ENCODE results near the gene LTBP1.

Gene LTBP1

GRCh38 chr2:33029926-33030325 is 83.2 kb downstream of the LTBP1 start:
- no peak overlapping the region for H3K4me2 ChIP-seq (ENCODE audit: low read length)
- DNase-seq, result no peak
- H3K36me3 ChIP-seq (ENCODE audit: control insufficient read depth, insufficient read depth, low read length), result no peaks in the 10 kb centered on the region
- H4K8ac ChIP-seq (ENCODE audit: low read depth, low read length), result no peak overlapping the region
- H3K18ac ChIP-seq (ENCODE audit: low read length), result no peak overlapping the region
- H2AK5ac ChIP-seq (ENCODE audit: low read length), result no peak overlapping the region
- no peak overlapping the region for H3K4ac ChIP-seq (ENCODE audit: low read depth, low read length)
- no peaks in the 10 kb centered on the region for H3K4me1 ChIP-seq (ENCODE audit: control insufficient read depth, low read depth, low read length)
- no CpG with 5 or more reads among the region's 4 CpGs for WGBS (ENCODE audit: extremely low coverage, insufficient coverage, low lambda C conversion rate)
- H3K9ac ChIP-seq (ENCODE audit: low read length), result no peak overlapping the region
- no peak overlapping the region for H3K27ac ChIP-seq (ENCODE audit: low read depth, low read length)
- H2BK120ac ChIP-seq (ENCODE audit: low read depth, low read length), result no peak overlapping the region
- H3K56ac ChIP-seq (ENCODE audit: low read length), result no peak overlapping the region
- H3K4me3 ChIP-seq (ENCODE audit: low read length), result no peak overlapping the region
- H3K79me2 ChIP-seq (ENCODE audit: control insufficient read depth, insufficient read depth, low read length), result no peaks in the 10 kb centered on the region
- no peaks in the 10 kb centered on the region for H3K27me3 ChIP-seq (ENCODE audit: insufficient read depth, low read length, poor library complexity)
- no peak overlapping the region for H4K5ac ChIP-seq (ENCODE audit: low read length)
- no peaks in the 10 kb centered on the region for H3K79me1 ChIP-seq (ENCODE audit: low read length)
- no peak overlapping the region for H3K23ac ChIP-seq (ENCODE audit: low read length)
- H2BK15ac ChIP-seq (replicated peaks; ENCODE audit: low read depth), result no peak overlapping the region
- H2BK5ac ChIP-seq (ENCODE audit: low read length), result no peak overlapping the region

DNA sequence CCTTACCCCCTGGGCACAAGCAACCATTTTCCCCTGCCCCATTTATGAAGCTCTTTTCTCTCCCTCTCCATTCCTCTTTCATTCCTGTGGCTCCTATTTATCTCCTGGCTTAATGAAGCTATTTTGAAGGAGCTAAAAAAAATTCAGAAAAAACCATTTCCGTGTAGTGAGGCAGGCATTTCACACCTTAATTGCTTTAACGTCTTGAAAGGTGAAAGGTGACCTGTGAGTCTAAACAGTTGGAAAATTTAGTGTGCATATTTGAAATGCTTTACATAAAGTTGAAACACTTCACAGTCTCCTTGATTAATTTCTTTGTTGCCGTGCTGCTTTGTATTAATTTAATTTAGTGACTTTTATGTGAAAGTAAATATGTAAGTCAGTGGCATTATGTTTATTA is 83.6 kb downstream of the LTBP1 start:
- no peak overlapping the region for H3K56ac ChIP-seq (ENCODE audit: low read length)
- H3K18ac ChIP-seq (ENCODE audit: low read length), result no peak overlapping the region
- H3K79me1 ChIP-seq (ENCODE audit: low read length), result no peaks in the 10 kb centered on the region
- H4K8ac ChIP-seq (ENCODE audit: low read depth, low read length), result no peak overlapping the region
- H3K4me1 ChIP-seq (ENCODE audit: control insufficient read depth, low read depth, low read length), result no peaks in the 10 kb centered on the region
- no CpG with 5 or more reads among the region's 3 CpGs for WGBS (ENCODE audit: extremely low coverage, insufficient coverage, low lambda C conversion rate)
- no peak overlapping the region for H3K4me2 ChIP-seq (ENCODE audit: low read length)
- H3K36me3 ChIP-seq (ENCODE audit: control insufficient read depth, insufficient read depth, low read length), result no peaks in the 10 kb centered on the region
- H3K9ac ChIP-seq (ENCODE audit: low read length), result no peak overlapping the region
- H3K27me3 ChIP-seq (ENCODE audit: insufficient read depth, low read length, poor library complexity), result no peaks in the 10 kb centered on the region
- H3K4ac ChIP-seq (ENCODE audit: low read depth, low read length), result no peak overlapping the region
- no peak overlapping the region for H2AK5ac ChIP-seq (ENCODE audit: low read length)
- H3K79me2 ChIP-seq (ENCODE audit: control insufficient read depth, insufficient read depth, low read length), result no peaks in the 10 kb centered on the region
- no peak overlapping the region for H3K23ac ChIP-seq (ENCODE audit: low read length)
- no peak overlapping the region for H2BK5ac ChIP-seq (ENCODE audit: low read length)
- no peak overlapping the region for H3K27ac ChIP-seq (ENCODE audit: low read depth, low read length)
- no peak overlapping the region for H4K5ac ChIP-seq (ENCODE audit: low read length)
- no peak overlapping the region for H2BK15ac ChIP-seq (replicated peaks; ENCODE audit: low read depth)
- H2BK120ac ChIP-seq (ENCODE audit: low read depth, low read length), result no peak overlapping the region
- no peak overlapping the region for H3K4me3 ChIP-seq (ENCODE audit: low read length)
- DNase-seq, result peak; percentile 42

DNA sequence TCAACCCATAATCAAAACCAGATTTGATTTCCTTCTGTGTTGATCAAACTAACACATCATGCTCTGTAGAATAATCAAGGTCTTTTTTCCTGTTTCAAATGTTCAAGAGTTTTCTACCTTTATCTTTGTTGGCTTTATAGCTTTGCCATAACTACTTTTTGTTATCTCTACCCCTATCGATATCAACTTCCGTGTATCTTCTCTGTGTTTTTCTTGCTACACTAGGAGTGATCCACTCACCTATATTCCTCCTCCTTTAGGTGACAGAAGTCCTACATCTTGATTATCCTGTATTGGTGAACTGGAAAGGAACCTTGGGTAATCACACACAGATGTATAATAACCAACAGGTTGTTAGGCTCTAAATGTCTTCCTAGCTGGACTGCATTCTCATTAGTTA is 85.5 kb downstream of the LTBP1 start:
- no peak overlapping the region for H3K18ac ChIP-seq (ENCODE audit: low read length)
- no peak overlapping the region for H2BK5ac ChIP-seq (ENCODE audit: low read length)
- no peak for DNase-seq
- H3K4me3 ChIP-seq (ENCODE audit: low read length), result no peak overlapping the region
- H3K9ac ChIP-seq (ENCODE audit: low read length), result no peak overlapping the region
- no peak overlapping the region for H3K23ac ChIP-seq (ENCODE audit: low read length)
- no peak overlapping the region for H3K4ac ChIP-seq (ENCODE audit: low read depth, low read length)
- H4K5ac ChIP-seq (ENCODE audit: low read length), result no peak overlapping the region
- no peaks in the 10 kb centered on the region for H3K27me3 ChIP-seq (ENCODE audit: insufficient read depth, low read length, poor library complexity)
- no peaks in the 10 kb centered on the region for H3K79me1 ChIP-seq (ENCODE audit: low read length)
- no peak overlapping the region for H4K8ac ChIP-seq (ENCODE audit: low read depth, low read length)
- H3K56ac ChIP-seq (ENCODE audit: low read length), result no peak overlapping the region
- no CpG with 5 or more reads among the region's 2 CpGs for WGBS (ENCODE audit: extremely low coverage, insufficient coverage, low lambda C conversion rate)
- no peaks in the 10 kb centered on the region for H3K4me1 ChIP-seq (ENCODE audit: control insufficient read depth, low read depth, low read length)
- H3K4me2 ChIP-seq (ENCODE audit: low read length), result no peak overlapping the region
- H2AK5ac ChIP-seq (ENCODE audit: low read length), result no peak overlapping the region
- no peak overlapping the region for H3K27ac ChIP-seq (ENCODE audit: low read depth, low read length)
- H2BK15ac ChIP-seq (replicated peaks; ENCODE audit: low read depth), result no peak overlapping the region
- no peaks in the 10 kb centered on the region for H3K36me3 ChIP-seq (ENCODE audit: control insufficient read depth, insufficient read depth, low read length)
- no peaks in the 10 kb centered on the region for H3K79me2 ChIP-seq (ENCODE audit: control insufficient read depth, insufficient read depth, low read length)
- no peak overlapping the region for H2BK120ac ChIP-seq (ENCODE audit: low read depth, low read length)

DNA sequence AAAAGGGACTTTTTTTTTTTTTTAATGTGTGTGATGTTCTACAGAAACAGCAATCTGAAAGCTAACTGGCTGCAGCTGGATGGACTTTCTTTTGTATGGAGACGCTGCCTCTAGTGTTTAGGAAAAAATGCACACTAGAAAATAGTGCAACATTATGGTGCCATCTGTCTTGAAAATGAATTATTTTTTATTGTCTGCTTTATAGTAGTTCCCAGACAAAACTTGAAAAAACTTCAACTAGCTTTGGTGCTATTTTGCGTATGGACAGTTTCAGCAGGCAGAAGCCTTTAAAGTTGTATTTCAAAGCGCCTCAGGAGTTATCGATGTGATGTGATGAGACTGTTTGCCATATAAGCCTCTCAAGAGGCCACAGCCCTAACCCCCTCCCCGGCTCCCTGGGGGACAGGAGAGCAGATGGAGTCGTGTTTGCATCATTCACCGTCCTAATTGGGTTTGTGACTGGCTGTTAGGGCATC is 86.9 kb downstream of the LTBP1 start:
- Histone ChIP-seq H3K9ac (ENCODE audit: low read length) (no peak overlapping the region), H3K4me2 (ENCODE audit: low read length) (no peak overlapping the region), H2BK5ac (ENCODE audit: low read length) (no peak overlapping the region), H2AK5ac (ENCODE audit: low read length) (no peak overlapping the region), H3K27ac (ENCODE audit: low read depth, low read length) (no peak overlapping the region), H2BK120ac (ENCODE audit: low read depth, low read length) (no peak overlapping the region), H4K5ac (ENCODE audit: low read length) (no peak overlapping the region), H3K4ac (ENCODE audit: low read depth, low read length) (no peak overlapping the region), H3K36me3 (ENCODE audit: control insufficient read depth, insufficient read depth, low read length) (no peaks in the 10 kb centered on the region), H3K79me1 (ENCODE audit: low read length) (no peaks in the 10 kb centered on the region), H3K4me1 (ENCODE audit: control insufficient read depth, low read depth, low read length) (no peaks in the 10 kb centered on the region), H3K23ac (ENCODE audit: low read length) (no peak overlapping the region), H3K4me3 (ENCODE audit: low read length) (no peak overlapping the region), H3K27me3 (ENCODE audit: insufficient read depth, low read length, poor library complexity) (no peaks in the 10 kb centered on the region), H3K56ac (ENCODE audit: low read length) (no peak overlapping the region), H2BK15ac (replicated peaks; ENCODE audit: low read depth) (no peak overlapping the region), H3K79me2 (ENCODE audit: control insufficient read depth, insufficient read depth, low read length) (no peaks in the 10 kb centered on the region), H3K18ac (ENCODE audit: low read length) (no peak overlapping the region), H4K8ac (ENCODE audit: low read depth, low read length) (peak overlapping the region; percentile 56)
- no CpG with 5 or more reads among the region's 7 CpGs for WGBS (ENCODE audit: extremely low coverage, insufficient coverage, low lambda C conversion rate)
- DNase-seq, result peak; percentile 61

GRCh38 chr2:33034784-33035183 is 88.0 kb downstream of the LTBP1 start:
- Histone ChIP-seq H3K79me2 (ENCODE audit: control insufficient read depth, insufficient read depth, low read length) (no peaks in the 10 kb centered on the region), H3K27ac (ENCODE audit: low read depth, low read length) (no peak overlapping the region), H3K4me1 (ENCODE audit: control insufficient read depth, low read depth, low read length) (no peaks in the 10 kb centered on the region), H2BK15ac (replicated peaks; ENCODE audit: low read depth) (no peak overlapping the region), H4K8ac (ENCODE audit: low read depth, low read length) (no peak overlapping the region), H3K27me3 (ENCODE audit: insufficient read depth, low read length, poor library complexity) (no peaks in the 10 kb centered on the region), H3K79me1 (ENCODE audit: low read length) (no peaks in the 10 kb centered on the region), H3K36me3 (ENCODE audit: control insufficient read depth, insufficient read depth, low read length) (no peaks in the 10 kb centered on the region), H2BK120ac (ENCODE audit: low read depth, low read length) (no peak overlapping the region), H4K5ac (ENCODE audit: low read length) (no peak overlapping the region), H3K9ac (ENCODE audit: low read length) (no peak overlapping the region), H3K18ac (ENCODE audit: low read length) (no peak overlapping the region), H2AK5ac (ENCODE audit: low read length) (no peak overlapping the region), H3K4ac (ENCODE audit: low read depth, low read length) (no peak overlapping the region), H3K23ac (ENCODE audit: low read length) (no peak overlapping the region), H3K4me3 (ENCODE audit: low read length) (no peak overlapping the region), H3K4me2 (ENCODE audit: low read length) (no peak overlapping the region), H2BK5ac (ENCODE audit: low read length) (no peak overlapping the region), H3K56ac (ENCODE audit: low read length) (no peak overlapping the region)
- DNase-seq, result no peak
- WGBS (ENCODE audit: extremely low coverage, insufficient coverage, low lambda C conversion rate), result no CpG with 5 or more reads among the region's 8 CpGs

DNA sequence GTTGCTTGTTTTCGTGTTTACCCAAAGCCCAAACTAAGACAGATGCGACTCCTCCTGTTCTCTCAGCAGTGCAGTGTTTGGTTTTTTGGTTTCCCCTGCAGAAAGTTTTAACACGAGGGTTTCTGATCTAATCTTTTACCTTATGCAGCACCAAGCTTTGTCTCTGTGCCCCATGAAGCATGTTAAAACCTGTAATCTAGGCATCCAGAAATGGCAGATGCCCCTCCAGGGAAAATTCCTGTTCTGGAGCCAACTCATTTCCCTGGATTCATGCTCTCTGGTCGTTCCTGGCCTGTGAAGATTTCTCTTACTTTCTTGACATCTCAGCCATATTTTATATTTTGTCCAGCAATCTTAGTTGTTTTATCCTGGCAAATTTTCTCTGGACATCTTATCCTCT is 91.5 kb downstream of the LTBP1 start:
- Histone ChIP-seq H4K5ac (ENCODE audit: low read length) (no peak overlapping the region), H2BK5ac (ENCODE audit: low read length) (no peak overlapping the region), H3K4me2 (ENCODE audit: low read length) (no peak overlapping the region), H2BK120ac (ENCODE audit: low read depth, low read length) (peak overlapping the region; percentile 61), H2BK15ac (replicated peaks; ENCODE audit: low read depth) (no peak overlapping the region), H3K4ac (ENCODE audit: low read depth, low read length) (no peak overlapping the region), H3K56ac (ENCODE audit: low read length) (no peak overlapping the region), H3K27ac (ENCODE audit: low read depth, low read length) (no peak overlapping the region), H3K36me3 (ENCODE audit: control insufficient read depth, insufficient read depth, low read length) (no peaks in the 10 kb centered on the region), H2AK5ac (ENCODE audit: low read length) (no peak overlapping the region), H3K9ac (ENCODE audit: low read length) (no peak overlapping the region), H3K27me3 (ENCODE audit: insufficient read depth, low read length, poor library complexity) (no peaks in the 10 kb centered on the region), H3K4me1 (ENCODE audit: control insufficient read depth, low read depth, low read length) (no peaks in the 10 kb centered on the region), H4K8ac (ENCODE audit: low read depth, low read length) (no peak overlapping the region), H3K4me3 (ENCODE audit: low read length) (no peak overlapping the region), H3K23ac (ENCODE audit: low read length) (no peak overlapping the region), H3K18ac (ENCODE audit: low read length) (no peak overlapping the region), H3K79me1 (ENCODE audit: low read length) (no peaks in the 10 kb centered on the region), H3K79me2 (ENCODE audit: control insufficient read depth, insufficient read depth, low read length) (no peaks in the 10 kb centered on the region)
- no peak for DNase-seq
- no CpG with 5 or more reads among the region's 4 CpGs for WGBS (ENCODE audit: extremely low coverage, insufficient coverage, low lambda C conversion rate)

All from mesendoderm (in vitro differentiated cells).